GM12865 (cell line): ENCODE results near the gene SALL2.
"Not testable (repeated sequence)": the region's sequence is repeated elsewhere in the genome, so short reads cannot be mapped to it uniquely, and the experiment has no call there.

Experiments
- DNase-seq: peaks from one replicate; pipeline ENCODE4 v3.0.0; 2010; ENCODE audit warnings: low read depth
- H3K4me3 ChIP-seq: 2 replicates; pipeline ENCODE4 v1.5.1; 2011; ENCODE audit warnings: mild to moderate bottlenecking, low read depth, low read length, control low read depth
- TF ChIP-seq, protein P1 (sequence below): IDR thresholded peaks from 2 replicates; pipeline ENCODE4 v1.5.1; 2011; ENCODE audit warnings: low read length, control low read depth, low read depth, inconsistent platforms; ENCODE audit not compliant: insufficient read depth; ENCODE audit errors: missing control alignments

Gene SALL2

DNA sequence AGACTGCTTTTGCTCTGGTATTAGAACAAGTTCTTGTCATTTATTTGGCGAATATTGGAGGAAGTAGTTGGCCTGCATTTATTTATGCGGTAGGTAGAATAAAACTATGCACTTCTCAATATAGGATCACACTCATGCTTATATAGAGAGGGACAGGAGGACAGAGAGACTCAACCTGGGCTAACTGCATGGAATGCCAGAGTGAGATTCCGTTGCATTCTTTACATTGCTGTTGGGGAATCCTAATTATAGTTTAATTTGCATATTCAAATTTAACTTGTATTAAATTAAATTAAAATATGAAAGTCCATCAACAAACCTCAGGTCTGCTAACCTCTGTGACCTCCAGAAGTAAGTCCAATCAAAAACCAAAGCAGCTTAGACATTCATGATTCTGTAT, 27.1 kb upstream of the SALL2 start:
- DNase-seq, result no peak

DNA sequence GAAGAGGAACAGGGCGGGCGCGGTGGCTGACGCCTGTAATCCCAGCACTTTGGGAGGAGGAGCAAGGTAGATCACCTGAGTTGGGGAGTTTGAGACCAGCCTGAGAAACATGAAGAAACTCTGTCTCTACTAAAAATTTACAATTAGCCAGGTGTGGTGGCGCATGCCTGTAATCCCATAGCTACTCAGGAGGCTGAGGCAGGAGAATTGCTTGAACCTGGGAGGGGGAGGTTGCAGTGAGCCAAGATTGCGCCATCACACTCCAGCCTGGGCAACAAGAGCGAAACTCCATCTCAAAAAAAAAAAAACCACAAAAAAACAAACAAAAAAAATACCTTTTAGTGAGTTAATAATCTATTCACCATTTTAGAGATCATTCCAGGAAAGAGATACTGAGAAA, 18.4 kb upstream of the SALL2 start:
- DNase-seq, H3K4me3 ChIP-seq: not testable (repeated sequence)

More for the DNA sequence above, 27.1 kb upstream of the SALL2 start:
- H3K4me3 ChIP-seq, result no peak overlapping the region
- TF ChIP-seq, protein P1, sequence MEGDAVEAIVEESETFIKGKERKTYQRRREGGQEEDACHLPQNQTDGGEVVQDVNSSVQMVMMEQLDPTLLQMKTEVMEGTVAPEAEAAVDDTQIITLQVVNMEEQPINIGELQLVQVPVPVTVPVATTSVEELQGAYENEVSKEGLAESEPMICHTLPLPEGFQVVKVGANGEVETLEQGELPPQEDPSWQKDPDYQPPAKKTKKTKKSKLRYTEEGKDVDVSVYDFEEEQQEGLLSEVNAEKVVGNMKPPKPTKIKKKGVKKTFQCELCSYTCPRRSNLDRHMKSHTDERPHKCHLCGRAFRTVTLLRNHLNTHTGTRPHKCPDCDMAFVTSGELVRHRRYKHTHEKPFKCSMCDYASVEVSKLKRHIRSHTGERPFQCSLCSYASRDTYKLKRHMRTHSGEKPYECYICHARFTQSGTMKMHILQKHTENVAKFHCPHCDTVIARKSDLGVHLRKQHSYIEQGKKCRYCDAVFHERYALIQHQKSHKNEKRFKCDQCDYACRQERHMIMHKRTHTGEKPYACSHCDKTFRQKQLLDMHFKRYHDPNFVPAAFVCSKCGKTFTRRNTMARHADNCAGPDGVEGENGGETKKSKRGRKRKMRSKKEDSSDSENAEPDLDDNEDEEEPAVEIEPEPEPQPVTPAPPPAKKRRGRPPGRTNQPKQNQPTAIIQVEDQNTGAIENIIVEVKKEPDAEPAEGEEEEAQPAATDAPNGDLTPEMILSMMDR, result no peak

DNA sequence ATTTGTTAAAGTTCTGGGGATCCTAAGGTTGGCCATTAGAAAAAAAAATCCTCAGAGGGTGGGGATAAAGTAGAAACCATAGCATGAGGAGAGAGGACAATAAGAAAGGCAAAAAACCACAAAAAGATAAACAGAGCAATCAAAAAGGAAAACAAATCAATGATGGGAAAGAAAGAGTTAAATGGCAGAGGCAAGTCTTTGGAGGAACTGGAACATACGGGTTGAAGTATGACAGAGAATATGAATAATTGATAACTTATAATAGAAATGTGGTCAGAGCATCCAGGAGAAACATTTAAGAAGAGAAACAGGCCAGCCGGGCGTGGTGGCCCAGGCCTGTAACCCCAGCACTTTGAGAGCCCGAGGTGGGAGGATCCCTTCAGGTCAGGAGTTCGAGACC, 17.8 kb upstream of the SALL2 start:
- TF ChIP-seq, protein P1, result no peak
- no peak for DNase-seq
- no peak overlapping the region for H3K4me3 ChIP-seq

DNA sequence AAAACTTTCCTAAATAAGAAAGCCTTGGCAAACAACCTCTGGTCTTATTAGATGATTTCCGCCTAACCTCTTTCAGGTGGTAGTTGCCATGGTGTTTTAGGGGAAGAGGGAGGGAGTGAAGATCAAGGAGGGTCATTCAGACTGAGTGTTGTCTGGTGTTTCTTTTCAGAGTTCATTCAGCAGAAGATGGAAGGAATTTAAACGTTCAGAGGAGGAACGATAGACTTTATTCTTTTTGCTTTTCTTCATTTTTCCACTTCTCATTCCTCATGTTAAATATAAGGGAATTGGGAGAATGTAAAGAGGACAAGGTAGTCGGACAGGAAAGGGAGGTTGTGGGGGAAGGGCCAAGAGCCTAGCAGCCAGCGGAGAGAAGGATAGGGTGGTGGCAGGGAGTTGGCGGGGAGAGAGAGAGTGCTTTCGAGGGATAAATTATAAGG, 17.4 kb upstream of the SALL2 start:
- no peak overlapping the region for H3K4me3 ChIP-seq
- DNase-seq, result no peak
- TF ChIP-seq, protein P1, result no peak

DNA sequence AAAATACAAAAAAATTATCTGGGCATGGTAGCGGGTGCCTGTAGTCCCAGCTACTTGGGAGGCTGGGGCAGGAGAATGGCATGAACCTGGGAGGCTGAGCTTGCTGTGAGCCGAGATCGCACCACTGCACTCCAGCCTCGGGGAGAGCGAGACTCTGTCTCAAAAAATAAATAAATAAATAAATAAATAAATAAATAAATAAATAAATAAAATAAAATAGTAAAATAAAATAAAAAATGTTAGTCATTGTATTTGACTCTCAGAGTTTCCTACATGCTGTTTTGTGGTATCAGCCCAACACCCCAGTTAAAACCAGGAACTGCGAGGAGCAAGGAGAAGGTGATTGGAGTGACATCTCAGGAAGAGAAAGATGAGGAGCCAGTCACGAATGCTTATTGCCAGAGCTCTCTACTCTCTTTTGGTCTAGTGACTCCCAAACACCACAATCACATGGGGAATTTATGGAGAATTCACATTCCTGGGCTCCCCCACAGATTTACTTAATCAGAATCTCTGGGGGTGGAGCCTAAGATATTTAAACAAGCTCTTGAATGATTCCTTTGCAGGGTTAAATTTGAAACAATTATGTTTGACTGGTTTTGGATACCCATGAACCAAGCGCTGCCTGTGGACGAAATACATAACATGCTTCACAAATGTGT, 15.4 kb upstream of the SALL2 start:
- H3K4me3 ChIP-seq, result no peak overlapping the region
- DNase-seq, result no peak
- TF ChIP-seq, protein P1, result no peak

DNA sequence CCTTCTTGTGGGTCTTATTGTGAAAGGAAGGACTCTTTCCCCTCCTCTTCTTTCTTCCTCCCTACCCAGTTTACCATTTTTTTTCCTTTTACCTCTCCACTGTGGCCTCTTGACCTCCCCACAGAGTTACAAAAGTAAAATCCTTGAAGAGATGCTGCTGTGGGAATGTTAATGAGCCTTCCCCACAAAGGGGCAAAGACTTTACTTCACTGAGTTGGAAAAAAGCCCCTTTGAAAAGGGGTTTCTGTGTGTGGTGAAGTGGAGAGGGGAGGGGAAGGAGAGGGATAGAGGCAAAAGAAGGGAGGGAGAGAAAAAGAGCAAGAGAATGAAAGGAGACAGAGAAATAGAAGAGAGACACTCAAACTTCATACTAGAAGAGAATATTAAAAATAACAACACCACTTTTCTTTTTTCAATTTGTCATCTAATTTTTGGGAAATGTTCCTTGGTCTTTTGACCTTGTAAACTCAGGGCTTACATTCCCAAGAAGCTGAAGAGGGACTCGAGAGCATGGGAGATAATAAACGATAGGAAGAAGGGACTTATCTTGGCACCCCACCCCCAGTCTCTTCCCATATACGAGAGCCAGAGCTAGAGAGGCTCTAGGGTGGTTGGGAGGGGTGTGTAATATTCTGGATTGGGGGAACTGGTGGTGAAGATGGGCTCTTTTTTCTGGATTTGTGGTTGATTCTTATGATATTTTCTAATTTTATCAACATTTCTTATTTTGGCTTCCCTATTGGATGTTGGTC, 13.2 kb upstream of the SALL2 start:
- TF ChIP-seq, protein P1, result no peak
- H3K4me3 ChIP-seq, result no peak overlapping the region
- no peak for DNase-seq

DNA sequence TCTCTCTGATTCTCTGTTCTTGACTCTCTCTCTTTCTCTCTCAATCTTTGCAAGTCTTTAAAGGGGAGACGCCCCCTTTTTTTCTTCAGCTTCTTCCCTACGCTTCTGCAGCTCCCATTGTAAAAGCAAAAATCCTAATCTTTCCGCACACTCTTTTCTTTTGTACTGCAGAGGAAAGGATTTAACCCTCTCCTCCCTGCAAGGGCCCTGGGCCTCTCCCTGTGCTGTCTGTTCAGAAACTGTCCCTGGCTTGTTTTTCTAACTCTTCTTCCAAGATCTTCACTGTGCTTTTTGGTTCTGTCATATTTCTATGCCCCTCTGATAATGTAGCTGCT, 10.9 kb upstream of the SALL2 start:
- DNase-seq, result no peak
- no peak overlapping the region for H3K4me3 ChIP-seq

More for the DNA sequence above, 10.9 kb upstream of the SALL2 start:
- TF ChIP-seq, protein P1, result no peak
